HG03159 (cell line): ENCODE results near the gene FARS2.

Source experiments
- ATAC-seq: cut with Tn5 transposase; IDR thresholded peaks from one replicate; pipeline ENCODE4 v1.9.1; 2021; ENCODE audit warnings: mild to moderate bottlenecking, moderate library complexity; ENCODE audit not compliant: unreplicated experiment

The FARS2 gene

DNA sequence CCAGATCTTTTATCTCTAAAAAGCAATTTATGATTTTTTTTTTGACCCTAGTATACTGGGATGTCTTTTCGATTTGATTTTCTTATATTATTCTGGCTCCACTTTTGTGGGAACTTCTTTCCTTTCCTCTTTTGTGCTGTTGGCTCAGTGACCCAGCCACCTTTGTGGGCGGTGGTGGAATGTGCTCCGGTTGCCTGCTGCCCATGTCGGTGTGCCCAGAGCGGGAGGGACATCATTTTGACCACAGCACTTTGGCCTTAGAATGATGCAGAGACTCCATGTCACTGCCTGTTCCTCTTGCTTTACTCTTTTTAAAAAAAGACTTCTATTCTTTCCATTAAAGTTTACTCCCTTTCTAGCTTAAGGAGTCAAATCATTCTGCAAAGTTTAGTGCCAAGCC is 198.0 kb downstream of the FARS2 start:
- ATAC-seq = no peak

DNA sequence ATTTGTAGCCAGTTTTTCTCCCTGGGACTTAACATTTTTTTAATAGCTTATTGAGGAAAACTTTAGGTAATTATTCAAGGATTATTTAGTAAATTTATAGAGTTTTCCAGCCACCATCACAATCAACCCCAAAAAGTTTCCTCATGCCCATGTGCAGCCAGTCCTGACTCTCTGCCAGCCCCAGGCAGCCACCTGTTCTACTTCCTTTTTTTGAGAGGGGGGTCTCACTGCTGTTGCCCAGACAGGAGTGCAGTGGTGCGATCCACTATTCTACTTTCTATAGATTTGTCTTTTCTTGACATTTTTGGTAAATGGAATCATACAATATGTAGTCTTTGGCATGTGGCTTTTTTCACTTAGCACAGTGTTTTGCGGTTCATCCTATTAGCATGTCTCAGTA is 200.1 kb downstream of the FARS2 start:
- no peak for ATAC-seq

- no peak for ATAC-seq
Measured at GRCh38 chr6:5462856-5463255, 201.5 kb downstream of the FARS2 start.

DNA sequence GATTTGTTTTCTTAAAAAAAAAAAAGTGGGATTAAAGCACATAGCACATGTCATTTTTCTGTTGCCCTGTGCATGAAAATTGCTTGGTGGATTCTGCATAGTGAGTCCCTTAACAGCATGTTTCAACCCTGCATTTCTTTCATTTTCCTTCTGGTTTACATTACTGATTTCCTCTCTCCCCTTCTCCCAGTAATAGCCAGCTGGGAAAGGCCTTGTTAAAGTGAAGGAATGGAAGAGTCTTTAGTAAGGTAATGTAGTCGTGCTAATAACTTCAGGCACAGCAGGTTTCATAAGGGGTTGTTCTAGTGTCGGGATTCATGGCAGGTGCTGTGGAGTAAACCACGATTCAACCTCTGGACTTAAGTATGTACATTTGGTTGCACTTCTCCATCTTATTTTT is 202.4 kb downstream of the FARS2 start:
- no peak for ATAC-seq

GRCh38 chr6:5464099-5464885 is 203.0 kb downstream of the FARS2 start:
- no peak for ATAC-seq

DNA sequence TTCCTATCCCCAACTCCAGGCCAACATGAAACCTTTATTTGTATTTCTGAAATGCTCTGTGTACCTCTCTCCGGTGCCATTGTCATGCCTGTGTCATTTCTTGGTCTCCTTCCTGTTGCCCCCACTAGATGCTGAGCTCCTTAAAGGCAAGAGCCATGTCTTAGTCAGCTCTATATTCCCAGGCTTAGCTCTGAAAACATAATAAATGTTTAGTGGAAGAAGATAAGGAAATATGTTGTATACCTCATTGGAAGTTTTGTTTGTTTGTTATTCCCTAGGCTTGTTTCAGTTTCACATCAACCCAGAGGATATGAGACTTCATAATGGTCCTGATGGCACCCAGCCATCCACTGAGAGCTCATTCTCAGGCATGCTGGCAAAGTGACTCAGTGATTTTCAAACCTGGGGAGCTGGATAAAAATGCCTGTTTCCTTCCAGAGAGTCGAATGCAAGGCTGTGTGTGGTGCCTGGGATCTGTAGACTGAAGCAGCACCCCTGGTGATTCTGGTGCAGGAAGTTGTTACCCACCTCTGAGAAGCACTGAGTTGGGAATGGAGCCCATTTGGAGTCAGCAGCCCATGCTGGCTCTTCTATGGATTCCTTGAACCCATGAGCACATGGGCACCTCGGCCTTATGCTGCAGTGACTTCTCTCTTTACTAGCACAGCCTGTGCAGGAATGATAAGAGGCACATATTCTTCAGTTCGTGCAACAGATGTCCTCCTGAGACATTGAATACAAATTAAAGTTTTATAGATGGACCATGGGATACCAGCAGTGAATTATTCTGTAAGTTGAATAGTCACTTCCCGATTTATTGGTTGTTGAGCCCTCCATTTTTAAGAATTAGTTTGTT is 205.2 kb downstream of the FARS2 start:
- ATAC-seq = no peak

- no peak for ATAC-seq
Measured at GRCh38 chr6:5468586-5468985, 207.3 kb downstream of the FARS2 start.

- no peak for ATAC-seq
Measured at GRCh38 chr6:5469101-5469846, 208.0 kb downstream of the FARS2 start.

DNA sequence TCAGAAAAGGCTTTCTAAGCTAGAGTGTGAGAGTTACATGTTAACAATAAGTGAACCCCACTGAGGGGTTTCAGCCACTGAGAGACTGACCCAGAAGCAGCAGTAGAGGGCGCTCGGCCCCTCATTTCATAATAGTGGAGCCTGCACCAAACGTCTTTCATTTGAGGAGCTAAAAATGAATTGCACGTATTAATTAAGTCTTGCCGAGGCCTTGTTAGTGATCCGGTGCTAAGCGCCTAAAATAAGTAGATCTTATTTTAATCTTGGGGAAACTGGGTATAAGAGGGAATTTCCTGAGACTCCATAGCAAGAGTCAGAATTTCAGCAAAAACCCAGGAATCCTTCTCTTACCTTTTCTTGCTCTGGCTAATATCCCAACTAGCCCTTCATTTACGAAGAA is 209.7 kb downstream of the FARS2 start:
- ATAC-seq = peak; percentile 82

- no peak for ATAC-seq
Measured at GRCh38 chr6:5471637-5472398, 210.5 kb downstream of the FARS2 start.

GRCh38 chr6:5472571-5472970 is 211.3 kb downstream of the FARS2 start:
- no peak for ATAC-seq

DNA sequence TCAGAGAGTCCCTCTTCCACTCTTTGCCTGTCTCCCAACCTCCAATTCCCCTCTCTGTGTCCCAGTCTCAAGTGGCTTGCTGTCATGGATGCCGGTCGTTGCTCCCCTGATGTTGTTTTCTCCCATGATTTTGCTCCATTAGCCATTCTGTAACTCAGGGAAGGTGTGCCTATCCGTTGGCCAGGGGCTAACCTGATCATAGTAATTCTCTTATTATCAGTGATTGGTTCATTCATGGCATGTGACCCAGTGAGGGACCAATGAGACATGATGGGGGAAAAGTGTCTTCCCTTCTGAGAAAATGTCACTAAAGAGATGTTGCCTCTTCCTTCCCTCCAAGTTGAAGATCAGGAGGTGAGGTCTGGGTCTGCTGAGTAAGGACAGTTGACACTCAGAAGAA is 214.5 kb downstream of the FARS2 start:
- no peak for ATAC-seq

DNA sequence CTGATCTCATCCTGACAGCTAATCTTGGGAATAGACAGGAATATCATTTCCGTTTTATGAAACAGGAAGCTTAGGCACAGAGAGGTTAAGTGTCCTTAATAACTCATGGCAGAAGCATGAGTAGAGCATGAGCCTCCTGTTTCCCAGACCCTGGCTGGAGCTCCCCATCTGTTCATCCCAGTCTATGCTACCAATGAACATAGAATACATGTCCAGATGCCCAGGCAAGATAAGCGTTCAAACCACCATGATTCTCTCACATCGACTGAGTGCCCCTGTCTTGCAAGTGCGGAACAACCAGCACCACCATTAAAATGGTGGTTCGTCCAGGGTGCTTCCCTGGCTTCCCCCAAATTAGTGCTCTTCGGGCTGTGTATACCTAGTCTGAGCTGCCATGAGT is 217.1 kb downstream of the FARS2 start:
- no peak for ATAC-seq

GRCh38 chr6:5481033-5481432 is 219.7 kb downstream of the FARS2 start:
- ATAC-seq = no peak

- ATAC-seq = no peak
Measured at GRCh38 chr6:5481750-5482149, 220.4 kb downstream of the FARS2 start.

GRCh38 chr6:5482619-5483018 is 221.3 kb downstream of the FARS2 start:
- no peak for ATAC-seq

GRCh38 chr6:5484692-5485091 is 223.4 kb downstream of the FARS2 start:
- ATAC-seq = no peak

- peak; percentile 93 for ATAC-seq
Measured at GRCh38 chr6:5486214-5486613, 224.9 kb downstream of the FARS2 start.

DNA sequence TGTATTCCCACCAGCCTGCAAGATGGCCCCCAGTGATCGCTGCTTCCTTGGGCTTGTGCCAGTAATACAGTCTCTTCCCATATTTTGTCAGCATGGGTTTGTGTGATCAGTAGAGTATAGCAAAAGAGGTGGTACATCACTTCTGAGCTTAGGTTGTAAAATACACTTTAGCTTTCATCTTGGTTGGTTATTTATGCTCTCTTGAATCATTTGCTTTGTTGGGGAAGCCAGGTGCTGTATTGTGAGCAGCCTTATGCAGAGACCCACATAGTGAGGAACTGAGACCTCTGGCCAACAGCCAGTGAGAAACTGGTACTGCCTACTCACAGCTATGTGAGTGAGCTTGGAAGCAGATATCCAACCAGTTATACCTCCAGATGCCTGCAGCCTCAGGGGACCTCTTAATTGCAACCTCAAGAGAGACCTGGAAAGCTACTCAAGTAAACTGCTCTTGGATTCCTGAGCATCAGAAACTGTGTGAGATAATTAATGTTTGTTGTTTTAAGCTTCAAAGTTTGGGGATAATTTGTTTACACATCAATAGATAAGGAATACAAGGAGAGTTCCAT is 229.3 kb downstream of the FARS2 start:
- ATAC-seq = no peak

- no peak for ATAC-seq
Measured at GRCh38 chr6:5492356-5492755, 231.0 kb downstream of the FARS2 start.
